Loucy (cell line): ENCODE results near the gene CXCL14.

Experiments used
- H2AFZ ChIP-seq: fragments of 200-600 bp; sonication (generic); 2 replicates; pipeline ENCODE4 v1.6.0; 2016; ENCODE audit warnings: antibody characterized with exemption, mild to moderate bottlenecking, low read length, moderate library complexity
- H3F3A ChIP-seq: fragments of 200-600 bp; 2 replicates; pipeline ENCODE4 v1.6.0; 2016; ENCODE audit warnings: antibody characterized with exemption, low read depth, mild to moderate bottlenecking
- H3K27me3 ChIP-seq: fragments of 200-600 bp; sonication (generic); 2 replicates; pipeline ENCODE4 v1.6.1; 2014; ENCODE audit warnings: low read length, mild to moderate bottlenecking; ENCODE audit not compliant: insufficient read depth, poor library complexity, severe bottlenecking
- H3K36me3 ChIP-seq: fragments of 200-600 bp; sonication (generic); 2 replicates; pipeline ENCODE4 v1.6.1; 2016; ENCODE audit warnings: low read length; ENCODE audit not compliant: insufficient read depth
- H3K4me1 ChIP-seq: fragments of 200-600 bp; sonication (generic); 2 replicates; pipeline ENCODE4 v1.5.1; 2014; ENCODE audit warnings: low read length, mild to moderate bottlenecking; ENCODE audit not compliant: insufficient read depth, poor library complexity, severe bottlenecking
- H3K4me2 ChIP-seq: fragments of 200-600 bp; sonication (generic); 2 replicates; pipeline ENCODE4 v1.6.0; 2014; ENCODE audit warnings: antibody characterized with exemption, low read length, low read depth, mild to moderate bottlenecking; ENCODE audit not compliant: poor library complexity, severe bottlenecking
- H3K4me3 ChIP-seq: fragments of 200-600 bp; sonication (generic); 2 replicates; pipeline ENCODE4 v1.5.1; 2014; ENCODE audit warnings: low read length, mild to moderate bottlenecking, mixed read lengths; ENCODE audit not compliant: poor library complexity, severe bottlenecking
- H3K79me2 ChIP-seq: fragments of 200-600 bp; sonication (generic); 2 replicates; pipeline ENCODE4 v1.6.1; 2014; ENCODE audit warnings: low read length; ENCODE audit not compliant: insufficient read depth
- H3K9ac ChIP-seq: fragments of 200-600 bp; sonication (generic); 2 replicates; pipeline ENCODE4 v1.6.0; 2014; ENCODE audit warnings: mild to moderate bottlenecking, low read depth, low read length, moderate library complexity; ENCODE audit not compliant: poor library complexity, severe bottlenecking
- H3K9me2 ChIP-seq: fragments of 200-600 bp; sonication (generic); replicated peaks from 2 replicates; pipeline ENCODE4 v1.6.1; 2016; ENCODE audit warnings: low read depth, low read length, mixed read lengths
- H3K9me3 ChIP-seq: fragments of 200-600 bp; sonication (generic); 2 replicates; pipeline ENCODE4 v1.6.1; 2014; ENCODE audit warnings: mild to moderate bottlenecking, antibody characterized with exemption, low read length, low read depth; ENCODE audit not compliant: insufficient read depth
- H4K20me1 ChIP-seq: fragments of 200-600 bp; sonication (generic); 2 replicates; pipeline ENCODE4 v1.6.0; 2014; ENCODE audit warnings: antibody characterized with exemption, low read length, mild to moderate bottlenecking; ENCODE audit not compliant: insufficient read depth, poor library complexity, severe bottlenecking
- CTCF ChIP-seq: fragments of 200-600 bp; sonication (generic); conservative IDR thresholded peaks from 2 replicates; pipeline ENCODE4 v1.5.1; 2014; ENCODE audit warnings: mild to moderate bottlenecking, antibody characterized with exemption, low read length
- EZH2phosphoT487 ChIP-seq: fragments of 200-600 bp; IDR thresholded peaks from 2 replicates; pipeline ENCODE4 v1.6.1; 2018; ENCODE audit warnings: antibody characterized with exemption, mild to moderate bottlenecking, moderate library complexity, borderline replicate concordance

Gene CXCL14

DNA sequence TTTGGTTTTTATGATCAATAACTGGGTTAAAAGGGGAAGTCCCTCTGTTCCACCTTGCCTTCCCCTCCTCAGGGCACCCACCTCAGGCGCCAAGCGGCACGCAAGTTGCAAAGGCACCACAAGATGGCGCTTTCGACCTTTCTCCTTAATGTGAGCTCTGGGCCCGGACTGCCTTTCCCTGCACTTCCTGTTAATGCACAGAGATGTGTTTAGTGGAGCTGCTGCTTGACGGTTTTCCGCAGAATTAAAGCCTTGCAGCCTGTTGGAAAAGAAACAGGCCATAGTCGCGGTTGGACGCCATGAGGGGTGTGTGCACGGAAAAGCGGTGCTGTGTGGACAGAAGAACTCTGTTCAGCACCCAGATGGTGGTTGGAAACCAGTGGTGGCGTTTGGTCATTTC lies 17.9 kb downstream of the CXCL14 start:
- Histone ChIP-seq H2AFZ (peak overlapping the region; percentile 80), H3K9me3 (no peaks in the 10 kb centered on the region), H3K9ac (no peak overlapping the region), H3K4me2 (no peak overlapping the region), H3K79me2 (no peaks in the 10 kb centered on the region), H3F3A (no peaks in the 10 kb centered on the region), H3K4me1 (no peaks in the 10 kb centered on the region), H3K4me3 (no peak overlapping the region), H3K27me3 (no peaks in the 10 kb centered on the region), H4K20me1 (no peaks in the 10 kb centered on the region), H3K36me3 (no peaks in the 10 kb centered on the region), H3K9me2 (no peaks in the 10 kb centered on the region)
- TF ChIP-seq CTCF: peak; percentile 82
- TF ChIP-seq EZH2phosphoT487: no peak

DNA sequence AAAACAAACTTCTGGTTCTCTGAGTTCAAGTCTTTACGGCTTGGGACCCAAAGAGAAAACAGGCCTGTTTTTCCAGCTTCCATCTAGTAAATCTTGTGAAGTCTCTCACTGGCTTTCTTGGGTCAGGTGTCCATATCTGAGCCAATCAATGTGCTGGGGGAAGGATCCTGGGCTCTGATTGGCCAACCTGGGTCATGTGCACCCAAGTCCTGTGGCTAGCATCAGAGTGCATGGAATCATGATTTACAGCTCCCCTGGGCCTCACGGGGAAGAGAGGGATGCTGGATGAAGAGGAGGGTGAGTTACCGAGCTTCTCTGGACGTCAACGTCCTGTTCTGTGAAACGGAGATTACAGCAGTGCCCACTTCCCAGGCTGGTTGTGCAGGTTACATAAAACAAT lies 19.4 kb downstream of the CXCL14 start:
- Histone ChIP-seq H3K9me2 (no peaks in the 10 kb centered on the region), H3F3A (no peaks in the 10 kb centered on the region), H3K4me3 (no peak overlapping the region), H3K9ac (no peak overlapping the region), H3K9me3 (no peaks in the 10 kb centered on the region), H3K36me3 (no peaks in the 10 kb centered on the region), H3K4me2 (no peak overlapping the region), H3K4me1 (no peaks in the 10 kb centered on the region), H3K79me2 (no peaks in the 10 kb centered on the region), H3K27me3 (no peaks in the 10 kb centered on the region), H4K20me1 (no peaks in the 10 kb centered on the region), H2AFZ (no peak overlapping the region)
- no peak for TF ChIP-seq CTCF

GRCh38 chr5:135557076-135557838 lies 21.5 kb downstream of the CXCL14 start:
- Histone ChIP-seq H3K9me2 (no peaks in the 10 kb centered on the region), H3K9ac (no peak overlapping the region), H3K9me3 (no peaks in the 10 kb centered on the region), H3K4me1 (no peaks in the 10 kb centered on the region), H3K4me2 (no peak overlapping the region), H3K79me2 (no peaks in the 10 kb centered on the region), H3K4me3 (no peak overlapping the region), H3F3A (no peaks in the 10 kb centered on the region), H3K36me3 (no peaks in the 10 kb centered on the region), H3K27me3 (no peaks in the 10 kb centered on the region), H4K20me1 (no peaks in the 10 kb centered on the region), H2AFZ (no peak overlapping the region)
- no peak for TF ChIP-seq CTCF
- no peak for TF ChIP-seq EZH2phosphoT487
